ENCODE data around the gene RAI14.

The RAI14 gene

DNA sequence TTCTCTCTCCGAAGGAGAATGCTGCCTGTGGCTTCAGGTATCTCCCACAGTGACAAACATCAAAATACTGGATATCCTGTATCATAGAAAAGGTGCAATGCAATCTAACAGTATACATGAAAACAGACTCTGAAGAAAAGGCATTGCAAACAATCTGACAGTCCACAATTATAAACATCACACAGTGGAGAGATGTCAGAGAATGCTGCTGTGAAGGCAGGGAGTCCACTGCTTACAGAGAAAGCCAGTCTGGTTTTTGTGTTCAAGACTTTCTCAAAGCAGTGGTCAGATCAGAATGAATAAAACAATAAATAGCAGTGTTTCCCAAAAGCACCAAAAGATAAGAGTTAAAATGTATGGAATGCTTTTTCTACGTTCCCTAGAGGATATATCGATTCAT, 211.5 kb downstream of the RAI14 start:
- DNase-seq: no peak

DNA sequence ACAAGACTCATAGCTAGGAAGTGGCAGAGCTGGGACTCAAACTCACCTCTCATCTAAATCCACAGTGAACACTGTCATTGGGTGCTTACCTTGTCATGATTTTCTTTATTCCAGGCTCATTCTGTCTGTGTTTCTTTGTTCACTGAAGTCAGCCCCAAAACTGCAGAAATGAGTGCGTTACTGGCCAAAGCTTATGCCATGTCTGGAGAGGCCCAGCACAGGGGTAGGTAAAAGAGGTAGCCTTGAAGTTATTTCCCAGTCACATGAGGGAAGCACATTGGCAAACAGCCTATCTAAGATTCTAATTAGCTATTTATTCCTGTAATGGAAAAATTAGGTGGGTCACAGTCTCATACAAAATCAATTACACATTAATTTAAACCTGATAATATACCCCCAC, 212.7 kb downstream of the RAI14 start:
- no peak for DNase-seq

DNA sequence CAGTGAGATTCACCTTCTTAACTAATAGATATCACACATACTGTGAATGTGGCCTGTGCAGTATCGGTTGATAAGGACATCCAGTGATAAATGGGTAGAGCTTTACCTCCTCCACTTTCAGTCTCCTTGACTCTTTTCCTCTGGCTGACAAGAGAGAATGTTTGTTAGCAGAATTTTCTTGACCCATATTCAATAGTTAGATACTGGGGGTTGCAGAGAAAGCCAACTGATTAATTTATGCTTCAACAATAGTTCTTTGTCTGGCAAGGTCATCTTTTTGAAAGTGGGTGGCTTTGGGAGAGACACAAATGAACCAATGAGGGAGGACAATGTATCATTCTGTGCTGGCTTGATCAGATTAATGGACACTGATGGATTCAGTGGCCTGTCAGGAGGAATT, 213.1 kb downstream of the RAI14 start:
- DNase-seq: no peak

DNA sequence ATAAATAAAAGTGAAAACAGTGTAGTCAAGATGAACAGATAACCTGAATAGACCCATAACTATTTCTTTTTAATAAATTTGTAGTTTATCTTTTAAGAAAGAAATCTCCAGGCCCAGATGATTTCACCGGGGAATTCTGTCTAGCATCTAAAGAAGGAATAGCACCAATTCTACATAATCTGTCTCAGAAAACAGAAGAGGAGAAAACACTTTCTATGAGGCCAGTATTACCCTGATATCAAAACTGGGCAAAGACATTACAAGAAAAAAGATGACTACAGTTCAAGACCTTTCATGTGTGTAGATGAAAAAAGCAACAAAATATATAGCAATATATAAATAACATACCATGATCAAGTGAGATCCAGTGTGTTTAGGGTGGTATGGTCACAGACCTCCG, 214.3 kb downstream of the RAI14 start:
- DNase-seq: no peak

DNA sequence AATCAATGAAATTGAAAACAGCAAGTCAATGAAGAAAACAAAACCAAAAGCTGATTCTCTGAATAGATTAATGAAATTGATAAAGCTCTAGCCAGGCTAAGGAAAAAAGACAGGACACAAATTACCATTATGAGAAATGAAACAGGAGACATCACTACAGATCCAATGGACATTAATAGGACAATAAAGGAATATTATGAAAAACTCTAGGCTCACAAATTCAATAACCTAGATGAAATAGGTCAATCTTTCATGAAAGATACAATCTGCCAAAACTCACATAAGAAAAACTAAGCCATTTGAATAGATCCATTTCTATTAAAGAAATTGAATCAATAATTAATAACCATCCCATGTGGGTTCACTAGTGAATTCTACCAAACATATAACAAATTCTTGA, 220.1 kb downstream of the RAI14 start:
- DNase-seq: no peak

DNA sequence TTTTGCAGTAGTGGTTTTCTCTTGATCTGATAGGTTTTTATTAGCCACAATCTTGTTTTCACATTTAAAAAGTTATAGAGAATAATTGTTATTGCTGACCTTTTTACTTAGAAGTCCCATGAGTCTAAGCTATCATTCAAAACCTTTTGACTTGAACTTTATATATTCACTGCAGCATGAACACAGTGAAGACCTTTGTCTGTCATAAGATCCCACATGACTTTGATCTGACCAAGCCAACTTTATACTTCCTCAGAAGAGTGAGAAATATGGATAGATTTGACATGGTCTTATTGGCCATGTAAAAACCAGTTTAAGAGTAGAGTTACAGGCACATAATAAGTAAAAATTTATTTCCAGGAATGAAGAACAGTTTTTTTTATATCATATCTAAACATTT, 225.1 kb downstream of the RAI14 start:
- no peak for DNase-seq

All from stimulated activated CD4-positive, alpha-beta T cell treated with anti-CD3 and anti-CD28 coated beads, Interleukin-4, amount 100 ng/mL, for 24 hours (primary cell).